Measurements from ENCODE around the gene CLNS1A.
A peak's percentile ranks its signal among the peaks of the same experiment; 100 is the strongest.
"Not testable (repeated sequence)": the region's sequence is repeated elsewhere in the genome, so short reads cannot be mapped to it uniquely, and the experiment has no call there.

CLNS1A gene

GRCh38 chr11:77617892-77618291 is 19.7 kb downstream of the CLNS1A start:
- DNase-seq (ENCODE audit: low read depth in 2 of 2) = no peak

GRCh38 chr11:77611921-77612320 is 25.7 kb downstream of the CLNS1A start:
- DNase-seq (ENCODE audit: low read depth in 2 of 2) = no peak

GRCh38 chr11:77609234-77609633 is 28.4 kb downstream of the CLNS1A start:
- no peak for DNase-seq (ENCODE audit: low read depth in 2 of 2)

- no peak for DNase-seq (ENCODE audit: low read depth in 2 of 2)
Observed at GRCh38 chr11:77604281-77604680, 33.3 kb downstream of the CLNS1A start.

- no peak for DNase-seq (ENCODE audit: low read depth in 2 of 2)
Observed at GRCh38 chr11:77602381-77603088, 35.1 kb downstream of the CLNS1A start.

- no peak for DNase-seq (ENCODE audit: low read depth in 2 of 2)
Observed at GRCh38 chr11:77598195-77598594, 39.4 kb downstream of the CLNS1A start.

GRCh38 chr11:77596626-77597025 is 41.0 kb downstream of the CLNS1A start:
- no peak for DNase-seq (ENCODE audit: low read depth in 2 of 2)

- no peak for DNase-seq (ENCODE audit: low read depth in 2 of 2)
Observed at GRCh38 chr11:77593883-77594282, 43.7 kb downstream of the CLNS1A start.

GRCh38 chr11:77592727-77593126 is 44.9 kb downstream of the CLNS1A start:
- DNase-seq (ENCODE audit: low read depth in 2 of 2) = no peak

- peak in 1 of 2 donors; percentile 6 for DNase-seq (ENCODE audit: low read depth in 2 of 2)
Observed at GRCh38 chr11:77590194-77590782, 47.3 kb downstream of the CLNS1A start.

- peak; percentile 3 to 41 for DNase-seq (ENCODE audit: low read depth in 2 of 2)
Observed at GRCh38 chr11:77589521-77590193, 47.9 kb downstream of the CLNS1A start, which contains the start of gene AQP11. TSS of gene AQP11 (plus strand) at chr11:77589953. CDS start at chr11:77589993, 40 bp downstream.

GRCh38 chr11:77589181-77589520 is 48.4 kb downstream of the CLNS1A start:
- DNase-seq (ENCODE audit: low read depth in 2 of 2) = no peak

GRCh38 chr11:77580712-77581337 is 56.8 kb downstream of the CLNS1A start:
- no peak for DNase-seq (ENCODE audit: low read depth in 2 of 2)

- DNase-seq (ENCODE audit: low read depth in 2 of 2) = not testable (repeated sequence)
Observed at GRCh38 chr11:77575428-77575827, 62.2 kb downstream of the CLNS1A start.

GRCh38 chr11:77570896-77571295 is 66.7 kb downstream of the CLNS1A start:
- not testable (repeated sequence) for DNase-seq (ENCODE audit: low read depth in 2 of 2)

GRCh38 chr11:77569676-77570070 is 67.9 kb downstream of the CLNS1A start:
- no peak for DNase-seq (ENCODE audit: low read depth in 2 of 2)

GRCh38 chr11:77568916-77569675 is 68.5 kb downstream of the CLNS1A start:
- no peak for DNase-seq (ENCODE audit: low read depth in 2 of 2)

- no peak for DNase-seq (ENCODE audit: low read depth in 2 of 2)
Observed at GRCh38 chr11:77568306-77568705, 69.3 kb downstream of the CLNS1A start.

Data from stimulated activated CD8-positive, alpha-beta memory T cell treated with anti-CD3 and anti-CD28 coated beads, Interleukin-7, amount 100 ng/mL, for 4 hours (primary cell).